ENCODE measurements around the gene LYL1. TPM values are rescaled to one million over a fixed set of nuclear protein-coding genes. Genes with fewer than 3 reads are reported as not detected.

Gene LYL1
- total RNA-seq, 1 experiment from 2014 or later = 0.63 TPM

DNA sequence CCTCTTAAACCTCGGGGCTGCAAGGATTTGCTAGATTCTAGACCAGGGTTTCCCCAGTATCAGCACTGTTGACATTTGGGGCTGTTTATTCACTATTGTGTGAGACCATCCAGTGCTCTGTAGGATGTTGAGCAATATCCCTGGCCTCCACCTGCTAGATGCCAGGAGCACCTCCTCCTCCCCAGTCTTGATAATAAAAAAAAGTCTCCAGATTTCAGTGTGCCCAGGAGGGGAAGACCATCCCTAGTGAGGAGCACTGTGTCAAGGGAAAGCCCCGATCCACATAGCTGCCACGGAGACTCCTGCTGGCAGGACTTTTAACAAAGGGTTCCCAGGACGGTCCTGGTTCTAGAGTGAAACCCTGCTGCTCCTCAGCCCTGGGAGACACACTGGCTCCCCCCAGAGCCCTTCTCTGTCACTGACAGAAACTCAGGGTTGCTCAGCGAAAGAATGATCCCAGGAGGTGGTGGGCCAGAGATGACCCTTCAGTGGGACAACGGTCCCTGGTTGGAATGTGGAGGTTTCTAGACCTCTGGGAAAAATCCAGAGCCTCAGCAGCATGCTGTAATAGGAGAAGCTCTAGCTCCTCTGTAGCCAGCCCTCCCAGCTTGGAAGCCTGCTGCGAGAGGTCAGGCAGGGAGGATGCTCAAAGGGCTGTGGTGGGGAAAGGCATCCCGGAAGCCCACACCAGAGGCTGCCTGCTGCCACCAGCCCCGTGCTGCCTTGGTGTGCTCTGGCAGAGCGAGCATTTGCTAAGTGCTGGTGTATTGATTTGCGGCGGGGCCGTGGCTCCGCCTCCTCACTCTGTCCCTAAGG, 20.3 kb downstream of the LYL1 start:
- H2AFZ ChIP-seq (ENCODE audit: low read length) = no peak overlapping the region

More for the DNA sequence above, 20.3 kb downstream of the LYL1 start:
- Histone ChIP-seq H3K4ac (ENCODE audit: low read depth, low read length) (no peak overlapping the region), H4K8ac (replicated peaks; ENCODE audit: insufficient read length, low read depth, low read length) (no peak overlapping the region), H2BK12ac (ENCODE audit: insufficient read length, low read depth, low read length) (no peak overlapping the region), H3K9ac (ENCODE audit: extremely low read depth, insufficient read length, low read length) (no peak overlapping the region), H3K23me2 (ENCODE audit: insufficient read length, low read depth, low read length, poor library complexity, severe bottlenecking) (peaks cover 4% of the 10 kb centered on the region), H3K14ac (ENCODE audit: insufficient read depth, low read length) (no peak overlapping the region), H2AK5ac (ENCODE audit: insufficient read length, low read length) (no peak overlapping the region), H3K79me2 (ENCODE audit: insufficient read depth, low read length) (no peaks in the 10 kb centered on the region), H3K56ac (ENCODE audit: insufficient read length, low read depth, low read length) (no peak overlapping the region), H2BK5ac (ENCODE audit: insufficient read length, low read length) (no peak overlapping the region), H3K23ac (ENCODE audit: insufficient read length, low read depth, low read length) (no peak overlapping the region), H3K79me1 (ENCODE audit: insufficient read depth, low read depth, low read length, poor library complexity, severe bottlenecking) (no peaks in the 10 kb centered on the region), H2BK120ac (ENCODE audit: low read depth, low read length, poor library complexity, severe bottlenecking) (no peak overlapping the region), H3K9me3 (ENCODE audit: control insufficient read depth, low read depth, low read length) (no peaks in the 10 kb centered on the region), H3K18ac (ENCODE audit: insufficient read length, low read depth, low read length) (no peak overlapping the region), H2BK15ac (ENCODE audit: low read depth, low read length) (no peak overlapping the region), H3K27ac (ENCODE audit: insufficient read length, low read depth, low read length) (no peak overlapping the region), H4K20me1 (ENCODE audit: control insufficient read depth, insufficient read depth, insufficient read length) (no peaks in the 10 kb centered on the region), H3K4me2 (ENCODE audit: insufficient read depth, insufficient read length, low read length) (no peak overlapping the region), H4K5ac (ENCODE audit: insufficient read length, low read depth, low read length) (no peak overlapping the region), H2BK20ac (ENCODE audit: low read depth, low read length, poor library complexity, severe bottlenecking) (no peak overlapping the region), H3K27me3 (ENCODE audit: insufficient read depth, low read length) (peaks cover 2% of the 10 kb centered on the region; the same call in 1 of the 2 replicates), H3T11ph (ENCODE audit: low read length) (no peak overlapping the region), H3K4me1 (ENCODE audit: insufficient read depth, low read length) (peaks cover 10% of the 10 kb centered on the region; the same call in 1 of the 2 replicates), H4K91ac (ENCODE audit: insufficient read length, low read depth, low read length) (no peak overlapping the region)
- Mint-ChIP-seq H3K9me3 (no peaks in the 10 kb centered on the region), H3K36me3 (ENCODE audit: insufficient read depth in 1 of 3, low read depth in 3 of 3) (no peaks in the 10 kb centered on the region), H3K4me3 (no peak overlapping the region; a peak in 1 of 5 replicates), H3K27ac (no peak overlapping the region; a peak in 1 of 7 replicates), H3K4me1 (peaks cover 22 to 52% of the 10 kb centered on the region in 2 experiments), H3K27me3 (ENCODE audit: low read depth) (peaks cover 58% of the 10 kb centered on the region)
- DNase-seq = peak; percentile 71
- WGBS (ENCODE audit: extremely low coverage, insufficient read length, low lambda C conversion rate) = no CpG with 5 or more reads among the region's 14 CpGs
- TF ChIP-seq, protein P1, sequence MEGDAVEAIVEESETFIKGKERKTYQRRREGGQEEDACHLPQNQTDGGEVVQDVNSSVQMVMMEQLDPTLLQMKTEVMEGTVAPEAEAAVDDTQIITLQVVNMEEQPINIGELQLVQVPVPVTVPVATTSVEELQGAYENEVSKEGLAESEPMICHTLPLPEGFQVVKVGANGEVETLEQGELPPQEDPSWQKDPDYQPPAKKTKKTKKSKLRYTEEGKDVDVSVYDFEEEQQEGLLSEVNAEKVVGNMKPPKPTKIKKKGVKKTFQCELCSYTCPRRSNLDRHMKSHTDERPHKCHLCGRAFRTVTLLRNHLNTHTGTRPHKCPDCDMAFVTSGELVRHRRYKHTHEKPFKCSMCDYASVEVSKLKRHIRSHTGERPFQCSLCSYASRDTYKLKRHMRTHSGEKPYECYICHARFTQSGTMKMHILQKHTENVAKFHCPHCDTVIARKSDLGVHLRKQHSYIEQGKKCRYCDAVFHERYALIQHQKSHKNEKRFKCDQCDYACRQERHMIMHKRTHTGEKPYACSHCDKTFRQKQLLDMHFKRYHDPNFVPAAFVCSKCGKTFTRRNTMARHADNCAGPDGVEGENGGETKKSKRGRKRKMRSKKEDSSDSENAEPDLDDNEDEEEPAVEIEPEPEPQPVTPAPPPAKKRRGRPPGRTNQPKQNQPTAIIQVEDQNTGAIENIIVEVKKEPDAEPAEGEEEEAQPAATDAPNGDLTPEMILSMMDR (conservative IDR thresholded peaks at IDR 0.05) = peak; percentile 55

All from H9 (cell line).